RWPE2 (cell line): ENCODE measurements around the gene LAMA3.

ENCODE experiments used
- ATAC-seq: fragments of 200-7000 bp; cut with Tn5 transposase; 3 replicates; pipeline ENCODE4 v1.9.1; 2021; ENCODE audit warnings: low read depth
- DNase-seq: peaks from one replicate; pipeline ENCODE4 v3.0.0-alpha.2; 2020; ENCODE audit warnings: low spot score
- H3K27ac ChIP-seq: fragments of 450-650 bp; 2 replicates; pipeline ENCODE4 v1.5.1; 2017; ENCODE audit warnings: mild to moderate bottlenecking; ENCODE audit not compliant: poor library complexity, severe bottlenecking
- H3K27me3 ChIP-seq: fragments of 250-450 bp; sonication (Bioruptor Pico); 2 replicates; pipeline ENCODE4 v1.5.1; 2021; ENCODE audit warnings: mild to moderate bottlenecking, moderate library complexity; ENCODE audit not compliant: insufficient read depth, poor library complexity, severe bottlenecking
- H3K36me3 ChIP-seq: fragments of 250-450 bp; sonication (Bioruptor Pico); 2 replicates; pipeline ENCODE4 v1.5.1; 2020; ENCODE audit warnings: low read depth, mild to moderate bottlenecking, moderate library complexity
- H3K4me1 ChIP-seq: fragments of 250-450 bp; sonication (Bioruptor Pico); 2 replicates; pipeline ENCODE4 v1.5.1; 2021; ENCODE audit warnings: mild to moderate bottlenecking, moderate library complexity; ENCODE audit not compliant: insufficient read depth, poor library complexity, severe bottlenecking
- H3K4me3 ChIP-seq: fragments of 250-450 bp; sonication (Bioruptor Pico); 2 replicates; pipeline ENCODE4 v1.5.1; 2021; ENCODE audit warnings: mild to moderate bottlenecking, moderate library complexity; ENCODE audit not compliant: severe bottlenecking
- H3K9me3 ChIP-seq: fragments of 250-450 bp; sonication (Bioruptor Pico); 2 replicates; pipeline ENCODE4 v1.5.1; 2021; ENCODE audit warnings: mild to moderate bottlenecking, moderate library complexity; ENCODE audit not compliant: severe bottlenecking
- CTCF ChIP-seq: fragments of 450-650 bp; IDR thresholded peaks from one replicate; pipeline ENCODE4 v1.5.1; 2017; ENCODE audit warnings: mild to moderate bottlenecking, moderate library complexity; ENCODE audit not compliant: poor library complexity, severe bottlenecking

Gene LAMA3

GRCh38 chr18:23793051-23793450 lies 103.8 kb downstream of the LAMA3 start:
- H3K27me3 ChIP-seq, result no peaks in the 10 kb centered on the region
- ATAC-seq (no peak), DNase-seq (no peak)
- H3K9me3 ChIP-seq, result no peaks in the 10 kb centered on the region
- no peaks in the 10 kb centered on the region for H3K4me1 ChIP-seq
- TF ChIP-seq CTCF, result no peak
- H3K36me3 ChIP-seq, result no peaks in the 10 kb centered on the region; the same call in 1 of the 2 replicates
- H3K27ac ChIP-seq, result no peak overlapping the region
- H3K4me3 ChIP-seq, result no peak overlapping the region

GRCh38 chr18:23793985-23794867 lies 105.0 kb downstream of the LAMA3 start:
- no peak for DNase-seq
- Histone ChIP-seq H3K4me3 (no peak overlapping the region), H3K4me1 (no peaks in the 10 kb centered on the region), H3K9me3 (no peaks in the 10 kb centered on the region), H3K36me3 (no peaks in the 10 kb centered on the region; the same call in 1 of the 2 replicates), H3K27me3 (no peaks in the 10 kb centered on the region), H3K27ac (no peak overlapping the region)
- no peak for TF ChIP-seq CTCF
- no peak for ATAC-seq

GRCh38 chr18:23798249-23798648 lies 109.0 kb downstream of the LAMA3 start:
- no peak for TF ChIP-seq CTCF
- H3K9me3 ChIP-seq, result no peaks in the 10 kb centered on the region
- no peak overlapping the region for H3K27ac ChIP-seq
- no peaks in the 10 kb centered on the region for H3K4me1 ChIP-seq
- no peaks in the 10 kb centered on the region; the same call in 1 of the 2 replicates for H3K36me3 ChIP-seq
- no peak overlapping the region for H3K4me3 ChIP-seq
- no peak for DNase-seq
- no peaks in the 10 kb centered on the region for H3K27me3 ChIP-seq
- ATAC-seq, result no peak

GRCh38 chr18:23798824-23799223 lies 109.6 kb downstream of the LAMA3 start:
- Histone ChIP-seq H3K27ac (no peak overlapping the region), H3K4me3 (no peak overlapping the region), H3K4me1 (no peaks in the 10 kb centered on the region), H3K9me3 (no peaks in the 10 kb centered on the region), H3K27me3 (no peaks in the 10 kb centered on the region), H3K36me3 (no peaks in the 10 kb centered on the region; the same call in 1 of the 2 replicates)
- DNase-seq (no peak), ATAC-seq (peak; percentile 35; the same call in 1 of the 3 replicates)
- no peak for TF ChIP-seq CTCF

- no peaks in the 10 kb centered on the region for H3K4me1 ChIP-seq
- DNase-seq (no peak), ATAC-seq (no peak)
- H3K36me3 ChIP-seq, result no peaks in the 10 kb centered on the region; the same call in 1 of the 2 replicates
- H3K4me3 ChIP-seq, result no peak overlapping the region
- no peaks in the 10 kb centered on the region for H3K27me3 ChIP-seq
- no peaks in the 10 kb centered on the region for H3K9me3 ChIP-seq
- no peak overlapping the region for H3K27ac ChIP-seq
- no peak for TF ChIP-seq CTCF
Observed at GRCh38 chr18:23799540-23799939, 110.3 kb downstream of the LAMA3 start.
